AG10803 (cell line): ENCODE results near the gene OR10G8.
"Not testable (repeated sequence)": the region's sequence is repeated elsewhere in the genome, so short reads cannot be mapped to it uniquely, and the experiment has no call there.

ENCODE experiments used
- DNase-seq: peaks from one replicate; pipeline ENCODE4 v3.0.0; 2010; ENCODE audit warnings: low read depth
- H3K4me3 ChIP-seq: 2 replicates; pipeline ENCODE4 v1.5.1; 2011; ENCODE audit warnings: mild to moderate bottlenecking, low read length, control low read depth
- CTCF ChIP-seq: conservative IDR thresholded peaks from 2 replicates; pipeline ENCODE4 v1.5.1; 2011; ENCODE audit warnings: mild to moderate bottlenecking, low read length, control low read depth, inconsistent platforms

OR10G8 gene

DNA sequence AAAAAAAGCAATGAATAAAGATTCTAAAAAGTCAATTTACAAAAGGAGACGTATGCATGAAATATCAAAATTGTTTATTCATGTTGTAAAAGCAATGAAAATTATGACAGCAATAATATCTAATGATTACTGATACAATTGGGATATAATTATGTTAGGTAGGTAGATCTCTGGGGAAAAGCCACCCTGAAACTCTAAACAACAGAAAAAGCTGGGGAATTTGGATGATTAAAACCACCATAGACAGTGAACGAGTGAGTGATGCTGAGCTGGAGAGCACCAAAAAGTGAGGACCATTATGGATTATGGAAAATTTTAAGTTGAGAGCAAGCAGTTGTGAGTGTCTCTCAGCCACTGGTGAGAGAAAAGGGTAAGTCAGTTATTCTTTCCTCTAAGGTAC lies at the start of gene OR10G8:
Gene OR10G8, plus strand, starts transcription at position 301 of the 400 bp plus-strand sequence. CDS start 2,825 bp downstream, outside the sequence.
- H3K4me3 ChIP-seq, result no peak within 1 kb of the TSS
- TF ChIP-seq CTCF, result no peak
- DNase-seq, result no peak

DNA sequence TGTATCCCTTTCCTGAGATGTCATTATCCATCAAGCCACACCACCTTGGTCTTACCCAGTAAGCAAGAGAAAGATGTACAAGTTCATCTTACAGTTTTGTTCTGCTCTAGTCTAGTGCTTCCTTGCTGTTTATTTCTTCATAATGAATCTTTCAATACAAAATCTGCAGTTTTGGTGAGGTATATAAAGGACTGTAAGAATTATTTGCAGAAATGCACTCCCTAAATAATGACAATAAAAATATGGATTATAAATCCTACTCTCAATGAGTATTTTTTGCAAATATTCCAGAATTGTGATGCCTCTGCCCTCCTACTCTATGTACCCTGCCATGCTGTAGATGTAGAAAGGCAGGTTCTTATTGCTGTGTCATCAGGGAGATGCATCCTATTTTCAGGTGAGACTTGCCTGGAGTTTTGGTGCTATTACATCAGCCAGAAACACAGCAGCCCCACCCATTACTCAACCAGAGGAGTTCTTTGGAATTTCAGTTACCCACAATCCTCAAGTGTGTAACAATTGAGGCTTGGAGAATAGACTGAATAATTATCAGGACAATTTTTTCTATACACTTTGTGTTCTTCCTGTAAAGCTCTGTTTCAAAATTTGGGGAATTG lies 48.8 kb upstream of the OR10G8 start, which contains the start of gene OR10S1:
Gene OR10S1, minus strand, starts transcription at position 51 of the 617 bp plus-strand sequence. CDS start 117 bp downstream, outside the sequence.
- TF ChIP-seq CTCF, result no peak
- DNase-seq, result peak; percentile 3
- H3K4me3 ChIP-seq, result no peak within 1 kb of the TSS

DNA sequence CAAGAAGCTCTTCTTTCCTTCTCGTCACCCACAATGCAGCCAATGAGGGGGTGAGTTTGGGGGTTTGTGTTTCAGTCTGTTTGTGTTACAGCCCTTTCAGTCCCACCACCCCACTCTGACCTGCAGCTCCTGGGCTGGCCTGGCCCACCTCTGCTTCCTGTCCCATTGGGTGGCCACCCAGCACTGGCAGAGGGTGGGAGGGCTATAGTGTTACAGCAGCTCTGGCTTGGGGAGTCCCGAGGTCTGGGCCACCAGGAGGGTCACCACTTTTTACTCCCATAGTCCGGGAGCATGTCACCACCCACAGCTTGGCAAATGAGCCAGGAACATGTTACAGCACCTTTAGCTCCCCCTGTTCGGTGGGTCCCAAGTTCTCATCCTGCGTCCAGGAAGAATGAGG lies 47.3 kb upstream of the OR10G8 start:
- no peak overlapping the region for H3K4me3 ChIP-seq
- DNase-seq, result no peak
- no peak for TF ChIP-seq CTCF

- no peak for TF ChIP-seq CTCF
- DNase-seq, result no peak
- H3K4me3 ChIP-seq, result no peak within 1 kb of the TSS
Measured at GRCh38 chr11:123995119-123995518, 31.5 kb upstream of the OR10G8 start, which contains the start of gene OR10G6. Gene OR10G6, minus strand, starts transcription at chr11:123995161. Its CDS starts 0 bp downstream, at chr11:123995161.

- TF ChIP-seq CTCF, result no peak
- H3K4me3 ChIP-seq, result no peak within 1 kb of the TSS
- DNase-seq, result no peak
Measured at GRCh38 chr11:124012697-124013096, 13.9 kb upstream of the OR10G8 start, which contains the start of gene OR10G4. Gene OR10G4, plus strand, starts transcription at chr11:124012997. Its CDS starts 2,578 bp downstream, at chr11:124015575.

- DNase-seq, H3K4me3 ChIP-seq: not testable (repeated sequence)
Measured at GRCh38 chr11:124015837-124016236, 10.8 kb upstream of the OR10G8 start.

- TF ChIP-seq CTCF, result no peak
Measured at GRCh38 chr11:124036666-124037065, 10.1 kb downstream of the OR10G8 start.

More at GRCh38 chr11:124036666-124037065, 10.1 kb downstream of the OR10G8 start:
- no peak for DNase-seq
- H3K4me3 ChIP-seq, result no peak overlapping the region
